ENCODE results near the gene POMT2.
"Not testable (repeated sequence)": the region's sequence is repeated elsewhere in the genome, so short reads cannot be mapped to it uniquely, and the experiment has no call there.

Gene POMT2

DNA sequence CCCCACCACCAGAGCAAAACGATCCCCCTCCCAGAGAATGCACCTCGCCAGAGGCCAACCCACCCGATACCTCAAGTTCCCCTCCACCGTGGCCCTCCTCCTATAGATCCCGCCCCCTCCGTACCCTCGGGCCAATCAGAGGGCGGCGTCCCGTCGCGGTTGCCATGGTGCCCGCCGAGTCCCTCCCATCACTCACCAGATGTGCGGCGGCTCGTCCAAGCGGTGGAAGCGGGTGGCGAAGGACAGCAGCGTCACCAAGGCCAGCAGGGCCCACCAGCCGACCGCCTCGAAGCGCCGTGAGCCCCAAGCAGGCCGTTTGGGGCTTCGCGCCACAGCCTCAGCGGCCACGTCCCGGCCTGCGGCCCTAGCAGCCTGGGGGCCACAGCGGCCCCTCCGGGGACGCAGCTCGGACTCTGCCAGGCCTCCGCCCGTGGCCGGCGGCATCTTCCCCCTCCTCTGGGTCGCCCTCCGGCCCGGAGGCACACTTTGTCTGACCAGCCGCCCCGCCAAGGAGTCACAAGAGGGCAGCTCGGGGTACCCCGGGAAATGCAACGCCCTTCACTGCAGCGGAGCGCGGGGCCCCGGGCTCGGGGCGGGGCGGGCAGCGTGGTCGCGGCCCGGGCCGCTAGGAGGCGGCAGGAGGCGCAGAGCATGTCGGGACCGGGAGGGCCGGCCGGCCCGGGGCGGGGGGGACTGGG lies at the start of gene POMT2:
TSS of gene POMT2 (minus strand) at position 646 of the 698 bp plus-strand sequence. CDS start at position 444, 202 bp downstream.
- peak; percentile 68 for DNase-seq

- DNase-seq = no peak
These were observed 48.6 kb upstream of the POMT2 start for GRCh38 chr14:77369285-77369684.

DNA sequence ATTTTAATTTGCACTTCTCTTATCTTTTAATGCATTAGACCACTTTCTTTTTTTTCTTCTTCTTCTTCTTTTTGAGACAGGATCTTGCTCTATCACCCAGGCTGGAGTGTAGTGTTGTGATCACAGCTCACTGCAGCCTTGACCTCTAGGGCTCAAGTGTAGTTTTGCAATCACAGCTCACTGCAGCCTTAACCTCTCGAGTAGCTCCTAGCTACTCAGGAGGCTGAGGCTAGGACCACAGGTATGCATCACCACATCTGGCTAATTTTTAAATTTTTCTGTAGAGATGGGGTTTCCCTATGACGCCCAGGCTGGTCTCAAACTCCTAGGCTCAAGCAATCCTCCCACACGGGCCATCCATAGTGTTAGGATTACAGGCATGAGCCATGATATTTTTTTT lies 43.5 kb upstream of the POMT2 start:
- DNase-seq = no peak

DNA sequence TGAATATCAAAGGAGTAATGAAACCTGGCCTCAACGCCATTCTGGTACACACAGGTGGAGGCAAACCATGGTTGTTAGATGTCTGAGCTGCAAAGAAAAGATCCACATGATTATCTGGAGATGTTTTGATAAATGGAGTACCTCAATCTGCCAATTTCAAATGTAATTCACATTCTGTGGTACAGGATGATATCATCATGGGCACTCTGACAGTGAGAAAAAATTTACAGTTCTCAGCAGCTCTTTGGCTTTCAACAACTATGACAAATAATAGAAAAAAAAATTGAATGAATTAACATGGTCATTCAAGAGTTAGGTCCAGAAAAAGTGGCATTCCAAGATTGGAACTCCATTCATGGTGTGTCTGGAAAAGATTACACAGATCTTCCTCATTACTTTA lies 38.9 kb upstream of the POMT2 start:
- no peak for DNase-seq

DNA sequence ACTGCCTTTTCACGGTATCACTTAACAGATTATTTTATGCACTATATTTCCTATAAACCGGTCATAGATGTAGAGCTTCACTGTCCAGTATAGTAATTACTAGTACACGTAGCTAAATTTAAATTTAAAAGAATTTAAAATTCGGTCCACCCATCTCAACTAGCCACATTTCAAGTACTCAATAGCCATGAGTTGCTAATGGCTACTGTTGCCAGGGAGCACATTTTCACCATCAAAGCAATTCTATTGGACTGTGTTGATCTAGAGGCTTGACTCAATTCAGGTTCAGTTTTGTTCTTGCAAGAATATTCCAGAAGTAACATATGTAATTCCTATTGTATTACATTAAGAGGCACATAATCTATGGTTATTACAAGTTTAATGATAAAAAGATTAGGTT lies 36.2 kb upstream of the POMT2 start:
- DNase-seq = no peak

DNA sequence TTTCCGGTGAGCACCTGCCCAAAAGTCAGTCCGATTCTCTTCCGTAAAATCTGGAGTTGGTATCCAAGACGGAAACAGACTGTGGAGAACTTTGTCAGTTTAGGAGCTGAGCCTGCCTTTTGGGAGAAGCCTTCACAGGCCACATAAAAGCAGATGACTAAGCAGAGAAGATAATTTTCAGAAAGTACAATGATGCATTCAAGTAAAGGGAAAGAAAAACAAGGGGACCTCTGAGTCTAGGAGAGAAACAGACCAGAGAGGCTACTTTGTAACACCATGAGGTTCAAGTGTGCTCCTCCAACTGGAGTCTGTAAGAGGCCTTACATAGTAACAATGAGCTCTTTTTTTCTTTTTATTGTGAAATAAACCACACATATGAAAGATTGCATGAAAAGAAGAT lies 35.1 kb upstream of the POMT2 start:
- DNase-seq = no peak

DNA sequence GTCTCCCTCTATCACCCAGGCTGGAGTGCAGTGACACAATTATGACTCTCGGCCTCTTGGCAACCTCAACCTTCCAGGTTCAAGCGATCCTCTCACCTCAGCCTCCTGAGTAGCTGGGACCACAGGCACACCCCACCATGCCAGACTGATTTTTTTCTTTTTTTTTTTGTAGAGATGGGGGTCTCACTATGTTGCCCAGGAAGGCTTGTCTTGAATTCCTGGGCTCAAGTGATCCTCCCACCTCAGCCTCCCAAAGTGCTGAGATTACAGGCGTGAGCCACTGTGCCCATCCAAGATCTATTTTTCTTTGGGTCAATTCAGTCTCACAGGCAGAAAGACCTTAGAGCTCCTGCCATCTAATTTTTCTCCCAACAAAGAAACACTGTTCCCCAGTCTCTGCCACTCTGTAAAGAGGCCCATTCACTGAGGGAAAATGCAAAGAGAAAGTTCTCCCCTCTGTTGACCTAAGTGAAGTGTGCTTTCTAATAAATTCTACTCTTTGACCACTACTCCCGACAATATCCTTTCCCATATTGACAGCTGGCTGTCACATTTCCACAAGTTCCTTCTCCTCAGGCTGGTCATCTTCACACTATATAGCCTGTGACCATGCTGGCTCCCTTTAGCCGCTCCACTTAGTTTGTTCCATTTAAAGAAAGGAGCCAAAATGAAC lies 32.9 kb upstream of the POMT2 start:
- no peak for DNase-seq

DNA sequence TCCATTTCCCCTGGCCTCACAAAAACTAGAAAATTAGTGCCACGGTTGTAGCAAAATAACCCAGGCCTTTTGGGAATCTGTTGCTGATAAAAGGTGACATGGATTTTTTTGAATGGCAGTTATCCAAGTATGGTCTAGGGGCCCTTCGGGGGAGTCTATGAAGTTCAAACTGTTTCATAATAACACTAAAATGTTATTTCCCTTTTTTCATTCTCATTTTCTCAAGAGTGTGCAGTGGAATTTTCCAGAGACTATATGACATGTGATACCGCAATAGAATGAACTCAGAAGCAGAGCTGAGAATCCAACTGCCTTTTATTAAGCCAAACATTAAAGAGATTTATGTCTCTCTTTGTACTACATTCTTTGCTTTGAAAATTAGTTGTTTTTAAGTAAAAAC lies 27.1 kb upstream of the POMT2 start:
- DNase-seq = no peak

DNA sequence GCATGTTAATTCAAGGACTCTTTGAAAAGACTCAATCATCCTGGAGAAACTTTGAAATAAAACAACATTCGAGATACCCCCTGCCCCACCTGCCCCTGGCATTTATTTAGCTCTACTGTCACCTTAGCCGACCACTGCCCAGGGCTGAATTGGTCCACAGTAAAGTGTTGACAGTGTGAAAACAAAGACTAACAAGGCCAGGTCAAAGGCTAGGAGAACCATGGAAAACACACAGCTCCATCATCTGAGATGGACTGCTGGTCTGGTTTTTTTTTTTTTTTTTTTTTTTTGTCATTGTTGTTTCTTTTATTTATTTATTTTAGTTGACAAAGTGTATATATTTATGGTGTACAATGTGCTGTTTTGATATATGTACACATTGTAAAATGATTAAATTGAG lies 25.8 kb upstream of the POMT2 start:
- no peak for DNase-seq

GRCh38 chr14:77344377-77344996 lies 23.8 kb upstream of the POMT2 start:
- no peak for DNase-seq

- no peak for DNase-seq
These were observed 23.0 kb upstream of the POMT2 start for GRCh38 chr14:77343662-77344061.

GRCh38 chr14:77342726-77343397 lies 22.2 kb upstream of the POMT2 start:
- DNase-seq = no peak

- DNase-seq = no peak
These were observed 19.7 kb upstream of the POMT2 start for GRCh38 chr14:77340389-77340788.

DNA sequence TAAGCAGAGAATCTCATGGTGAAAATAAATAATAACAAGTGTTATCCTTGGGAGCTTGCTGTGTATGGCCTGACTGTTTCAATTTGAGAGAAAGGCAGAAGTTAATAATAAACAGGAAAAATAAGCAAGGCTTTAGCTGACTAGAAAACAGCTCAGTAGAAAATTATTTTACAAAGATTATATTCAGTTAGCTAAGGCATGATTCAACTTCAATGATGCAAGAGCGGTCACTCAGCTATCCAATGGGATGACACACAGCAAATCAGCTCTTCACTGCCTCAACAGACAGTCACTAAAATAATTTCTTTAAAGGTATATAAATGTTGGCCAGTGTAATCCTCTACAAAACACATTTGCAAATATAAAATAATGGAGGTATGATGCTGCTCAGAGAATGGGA lies 18.7 kb upstream of the POMT2 start:
- DNase-seq = no peak

GRCh38 chr14:77338302-77338701 lies 17.6 kb upstream of the POMT2 start:
- no peak for DNase-seq

DNA sequence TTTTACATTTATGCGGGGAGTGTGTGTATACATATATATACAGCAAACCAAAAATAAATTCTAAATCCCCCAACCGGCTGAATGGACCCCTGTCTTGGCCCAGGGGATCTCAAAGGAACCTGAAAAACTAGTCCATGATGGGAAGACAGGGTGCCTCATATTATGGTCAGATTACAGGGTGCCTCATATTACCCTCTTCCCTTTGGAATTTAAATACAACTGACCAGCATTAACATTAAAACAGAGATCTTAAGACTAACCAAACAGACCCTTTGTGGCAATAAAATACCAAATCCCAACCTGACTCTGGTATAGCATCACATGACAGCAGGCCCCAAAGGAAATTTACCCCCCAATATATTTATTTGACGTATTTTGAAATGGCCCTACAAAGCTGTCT lies 17.2 kb upstream of the POMT2 start:
- DNase-seq = no peak

GRCh38 chr14:77337255-77337654 lies 16.6 kb upstream of the POMT2 start:
- DNase-seq = not testable (repeated sequence)

DNA sequence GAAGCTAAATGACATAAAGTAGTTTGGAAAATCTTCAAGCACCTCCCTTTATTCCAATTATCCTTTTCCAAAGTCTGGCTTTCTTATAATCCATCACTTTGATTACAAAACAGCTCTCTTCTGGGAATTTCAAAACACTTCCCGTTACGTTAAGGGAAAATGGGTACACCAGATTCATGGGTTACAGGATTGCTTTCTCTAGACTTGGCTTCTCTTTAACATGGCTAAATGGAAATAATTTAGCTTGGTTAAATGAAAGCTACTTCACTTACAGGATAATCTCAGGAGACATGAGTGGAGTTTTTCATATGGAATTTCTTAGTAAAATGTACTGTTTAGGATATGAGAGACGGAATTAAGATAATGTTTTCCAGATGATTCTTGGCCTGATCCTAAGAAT lies 14.9 kb upstream of the POMT2 start:
- no peak for DNase-seq

DNA sequence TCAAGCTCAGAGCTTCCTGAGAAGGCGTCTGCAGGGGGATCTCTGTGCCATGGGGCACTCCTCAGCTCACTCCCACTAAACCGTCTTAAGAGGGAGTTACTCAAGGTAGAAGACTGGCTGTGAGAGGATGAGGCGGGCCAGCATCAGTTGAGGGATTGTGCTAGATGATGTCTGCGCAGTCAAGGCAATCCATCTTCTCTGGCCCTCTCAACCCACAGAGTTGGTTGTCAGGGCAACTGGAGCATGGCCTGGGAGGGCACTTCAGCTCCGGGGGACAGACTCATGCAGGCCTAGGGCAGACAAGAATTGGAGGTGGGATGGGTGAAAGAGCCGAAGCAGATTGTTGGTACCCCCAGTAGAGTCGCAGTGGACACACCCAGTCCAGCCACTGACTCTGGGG lies 9.2 kb upstream of the POMT2 start:
- no peak for DNase-seq

- DNase-seq = no peak
These were observed 6.4 kb upstream of the POMT2 start for GRCh38 chr14:77327111-77327510.

GRCh38 chr14:77325746-77326094 lies 5.0 kb upstream of the POMT2 start:
- no peak for DNase-seq

DNA sequence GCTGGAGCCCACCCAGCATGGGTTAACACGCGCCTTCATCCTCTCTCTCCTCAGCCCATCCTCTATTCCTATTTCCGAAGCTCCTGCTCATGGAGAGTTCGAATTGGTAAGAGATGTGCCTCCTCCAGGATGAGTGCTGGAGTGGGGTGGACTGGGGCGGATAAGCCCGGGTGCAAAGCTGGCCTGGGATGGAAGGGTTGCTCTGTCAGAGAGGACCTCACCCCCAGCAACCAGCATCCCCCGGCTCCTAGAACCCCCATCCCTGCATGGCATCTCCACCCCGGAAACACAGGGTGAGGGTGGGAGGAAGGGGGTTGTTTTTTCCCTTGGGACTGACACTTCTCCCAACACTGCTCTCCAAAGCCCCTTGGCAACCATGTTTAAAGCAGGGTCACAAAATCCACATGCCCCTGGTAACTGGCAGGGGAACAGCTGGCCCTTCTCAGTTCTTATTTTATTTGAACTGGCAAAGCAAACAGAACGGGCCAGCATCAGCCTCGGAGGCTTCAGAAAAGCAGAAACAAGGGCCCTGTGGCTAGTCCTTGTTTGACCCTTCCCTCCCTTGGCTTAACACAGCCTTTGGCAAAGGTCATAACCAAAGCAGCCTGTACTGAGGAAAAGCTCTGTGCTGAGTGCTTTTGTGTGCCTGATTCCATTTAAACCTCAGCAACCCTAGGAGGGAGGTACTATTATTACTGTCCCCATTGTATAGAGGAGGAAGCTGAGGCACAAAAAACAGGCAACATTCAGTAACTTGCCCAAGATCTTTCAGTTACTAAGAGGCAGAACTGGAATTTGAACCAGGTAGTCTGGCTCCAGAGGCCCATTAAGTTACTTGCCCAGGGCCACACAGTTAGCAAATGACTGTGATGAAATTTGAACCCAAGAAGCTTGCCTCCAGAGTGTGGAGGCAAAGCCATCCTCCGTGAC lies 4.4 kb upstream of the POMT2 start:
- no peak for DNase-seq

DNA sequence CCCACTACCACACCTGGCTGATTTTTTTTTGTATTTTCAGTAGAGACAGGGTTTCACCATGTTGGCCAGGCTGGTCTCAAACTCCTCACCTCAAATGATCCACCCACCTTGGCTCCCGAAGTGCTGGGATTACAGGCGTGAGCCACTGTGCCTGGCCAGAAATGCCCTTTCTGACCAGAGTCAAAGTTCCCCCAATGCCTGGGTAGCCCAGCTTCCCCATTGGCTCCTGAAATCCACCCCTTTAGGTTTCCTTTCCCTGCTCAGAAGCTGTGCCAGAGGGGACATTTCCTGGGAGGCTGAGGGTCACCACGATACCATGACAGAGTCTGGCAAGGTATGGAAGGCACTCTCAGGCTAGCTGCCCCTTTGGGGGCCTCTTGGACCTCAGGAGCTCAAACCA lies 3.6 kb upstream of the POMT2 start:
- no peak for DNase-seq
